Activated T-helper 1 cell treated with anti-CD3 and anti-CD28 coated beads, Interleukin-2, amount 50 U/mL, for 16 hours (primary cell): Measurements from ENCODE around the gene P2RX7.

Source experiments
- DNase-seq, 2 donors: peaks; one replicate each; pipeline ENCODE4 v3.0.0-alpha.2; 2020; ENCODE audit warnings: low read depth in 1 of 2, low spot score in 1 of 2

The P2RX7 gene

DNA sequence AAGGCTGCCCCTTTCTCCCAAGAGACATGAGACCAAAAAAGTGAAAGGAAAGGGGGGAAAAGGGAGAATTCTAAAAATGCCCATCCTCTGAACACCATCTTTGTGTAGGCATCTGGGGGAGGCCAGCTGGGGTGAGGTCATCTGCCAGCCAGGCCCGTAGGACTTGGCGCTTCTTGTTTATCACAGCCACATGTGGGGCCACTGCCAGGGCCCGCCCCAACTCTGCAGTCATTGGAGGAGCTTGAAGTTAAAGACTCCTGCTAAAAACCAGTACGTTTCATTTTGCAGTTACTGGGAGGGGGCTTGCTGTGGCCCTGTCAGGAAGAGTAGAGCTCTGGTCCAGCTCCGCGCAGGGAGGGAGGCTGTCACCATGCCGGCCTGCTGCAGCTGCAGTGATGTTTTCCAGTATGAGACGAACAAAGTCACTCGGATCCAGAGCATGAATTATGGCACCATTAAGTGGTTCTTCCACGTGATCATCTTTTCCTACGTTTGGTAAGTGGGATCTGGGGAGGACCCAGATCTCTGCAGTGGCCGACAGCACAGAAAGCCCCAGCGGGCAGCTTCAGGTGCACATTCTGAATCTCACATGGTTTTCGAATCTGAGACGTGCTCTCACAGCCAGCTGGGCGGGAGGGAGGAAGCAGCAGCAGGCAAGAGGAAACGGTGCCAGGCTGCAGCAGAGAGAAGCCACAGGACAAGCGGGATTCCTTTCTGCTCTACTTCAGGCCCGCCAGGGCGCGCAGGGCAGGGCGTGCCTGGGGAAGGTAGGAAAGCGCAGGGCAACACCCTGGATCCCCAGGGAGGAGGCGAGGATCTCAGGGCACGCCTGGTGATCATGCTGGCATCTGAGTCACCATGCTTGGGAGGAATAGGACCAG is at the start of gene P2RX7:
TSS of gene P2RX7 (plus strand) at position 276 of the 881 bp plus-strand sequence. CDS start at position 371, 95 bp downstream.
- DNase-seq = peak; percentile 7 to 13

DNA sequence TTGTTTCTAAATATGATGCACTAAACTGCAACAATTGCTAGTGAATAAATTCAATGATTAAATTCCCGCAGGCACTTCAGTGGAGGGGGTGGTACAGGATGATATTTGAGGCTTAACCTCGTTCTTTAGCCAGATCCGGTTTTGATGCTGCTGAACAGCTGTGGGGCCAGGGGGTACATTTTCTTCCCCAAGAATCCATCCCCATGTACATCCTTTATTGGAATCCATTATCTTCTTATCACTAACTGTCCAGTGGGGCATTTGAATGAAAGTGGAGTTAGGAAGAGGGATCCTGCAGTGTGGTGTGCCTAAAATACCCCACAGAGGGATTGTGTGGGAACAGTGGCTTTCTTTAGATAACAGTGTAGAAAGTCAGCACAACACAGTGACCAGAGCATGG is 48.4 kb upstream of the P2RX7 start:
- DNase-seq = no peak

DNA sequence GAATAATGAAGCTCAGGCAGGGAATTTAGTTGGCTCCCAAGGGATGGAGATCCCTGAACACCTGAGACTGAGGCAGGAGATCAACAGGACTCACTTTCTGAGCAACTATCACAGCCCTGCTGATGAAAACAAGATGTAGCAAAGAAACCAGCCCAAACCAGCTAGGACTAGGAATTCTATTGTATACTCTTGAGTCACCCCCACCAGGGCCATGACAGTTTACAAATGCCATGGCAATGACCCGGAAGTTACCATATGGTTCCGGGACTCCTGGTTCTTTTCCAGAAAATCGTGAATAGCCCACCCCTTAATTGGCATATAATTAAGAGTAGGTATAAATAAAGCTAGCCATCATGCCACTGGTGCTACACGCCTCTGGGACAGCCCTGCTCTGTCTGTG is 47.6 kb upstream of the P2RX7 start:
- no peak for DNase-seq

DNA sequence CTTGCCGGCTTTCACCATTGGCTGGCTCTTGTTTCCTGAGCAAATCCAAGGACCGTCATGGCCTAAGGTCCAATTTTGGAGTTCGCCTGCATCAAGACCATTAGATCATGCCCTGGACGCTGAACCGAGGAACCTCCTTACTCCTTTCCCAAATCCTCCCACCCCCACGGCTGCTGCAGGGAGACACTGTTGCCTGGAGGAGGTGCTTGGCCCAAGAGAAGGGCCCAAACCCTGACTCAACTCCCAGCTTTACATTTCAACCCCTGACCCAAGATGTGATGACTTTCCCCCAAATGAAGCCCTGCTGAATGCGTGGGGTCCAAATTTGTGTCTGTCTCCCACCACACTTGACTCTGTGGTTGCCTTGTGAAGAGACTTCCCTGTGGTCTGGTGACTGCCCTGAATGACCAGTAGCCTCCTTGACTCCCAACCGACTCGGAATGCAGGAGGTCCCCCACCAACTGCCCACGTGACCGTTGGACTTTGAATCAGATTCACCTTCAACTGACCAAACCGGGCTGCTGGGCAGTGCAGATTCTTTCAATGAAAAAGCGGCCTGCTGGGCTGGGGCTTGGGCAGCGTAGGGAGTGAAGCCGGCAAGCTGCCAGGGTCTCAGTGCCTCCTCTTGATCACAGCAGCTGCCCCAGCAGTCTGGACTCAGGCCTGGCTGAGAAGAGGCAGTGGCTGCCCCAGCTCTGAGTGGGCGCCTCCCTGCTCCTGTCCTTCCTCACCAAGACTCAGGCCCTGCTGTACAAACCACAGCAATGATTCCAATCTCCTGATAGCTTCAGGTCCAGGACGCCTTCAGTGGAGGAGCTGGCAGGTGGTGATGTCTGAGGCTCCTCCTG is 46.9 kb upstream of the P2RX7 start:
- no peak for DNase-seq

DNA sequence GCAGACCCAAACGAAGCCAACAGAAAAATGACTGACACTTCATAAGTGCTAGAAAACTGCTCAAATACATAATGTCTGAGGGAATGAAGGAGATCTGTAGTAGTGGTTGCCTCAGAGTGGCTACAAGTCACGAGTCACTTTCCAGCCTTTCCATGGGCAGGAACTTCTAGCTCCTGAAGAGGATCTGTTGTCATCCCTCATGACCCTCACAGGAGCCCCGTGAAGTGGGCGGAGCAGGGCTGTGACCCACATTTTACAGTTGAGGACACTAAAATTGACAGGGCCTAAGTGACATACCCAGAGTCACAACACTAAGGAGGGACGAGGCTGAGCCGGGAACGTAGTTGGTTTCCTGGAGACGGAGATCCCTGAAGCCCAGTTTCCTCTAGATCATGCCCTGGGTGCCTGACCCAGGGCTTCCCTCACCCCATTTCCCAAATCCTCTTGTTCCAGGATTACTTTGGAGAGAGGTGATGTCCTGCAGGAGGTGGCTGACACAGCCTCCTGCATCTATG is 45.8 kb upstream of the P2RX7 start:
- DNase-seq = no peak

DNA sequence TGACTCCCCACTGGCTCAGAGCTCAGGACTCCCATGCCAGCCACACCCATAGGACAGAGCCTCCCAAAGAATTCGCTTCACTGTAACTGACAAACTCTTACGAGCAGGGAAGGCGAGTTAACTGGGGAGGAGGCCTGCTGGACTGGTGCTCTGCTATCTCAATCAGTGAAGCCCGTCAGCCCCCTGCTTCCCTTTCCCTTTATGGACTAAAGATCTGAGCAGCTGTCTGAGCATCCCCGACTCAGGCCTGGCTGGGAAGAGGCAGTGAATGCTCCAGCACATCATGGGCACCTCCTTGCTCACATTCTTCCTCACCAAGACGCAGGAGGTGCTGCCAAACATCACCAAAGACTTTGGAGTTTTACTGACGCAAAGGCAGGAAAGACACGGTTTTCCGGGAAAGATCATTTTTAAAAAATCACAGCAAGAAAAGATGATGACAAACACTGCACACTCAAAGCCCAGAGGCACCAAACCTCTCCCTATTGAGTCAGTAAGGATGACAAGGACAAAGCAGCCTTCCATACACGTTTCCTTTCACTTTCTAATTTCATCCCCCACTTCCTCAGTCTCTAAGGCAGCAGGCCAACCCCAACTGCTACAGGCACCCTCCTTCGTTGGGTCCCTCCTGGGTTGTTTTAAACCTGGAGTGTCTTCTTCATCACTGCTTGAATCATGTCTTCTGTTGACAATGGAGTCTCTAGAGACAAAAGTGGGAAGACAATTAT is 45.0 kb upstream of the P2RX7 start:
- no peak for DNase-seq

DNA sequence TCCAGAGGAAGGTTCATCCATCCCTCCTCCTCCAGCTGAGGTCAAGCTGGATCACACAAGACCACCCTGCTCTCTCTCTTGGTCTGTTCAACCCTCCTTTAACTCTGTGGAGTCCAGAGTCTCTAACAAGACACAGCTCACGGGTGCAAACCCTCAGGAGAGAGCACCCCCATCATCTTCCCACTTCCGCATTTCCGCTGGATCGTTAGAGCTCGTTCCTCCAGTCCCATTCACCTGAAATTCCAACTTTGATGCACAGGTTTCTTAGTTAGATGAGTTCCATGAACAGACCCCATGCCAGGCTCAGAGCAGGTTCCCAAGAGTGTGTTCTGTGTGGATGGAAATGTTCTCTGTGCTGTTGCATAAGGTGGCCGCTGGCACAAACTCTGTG is 44.5 kb upstream of the P2RX7 start:
- no peak for DNase-seq

DNA sequence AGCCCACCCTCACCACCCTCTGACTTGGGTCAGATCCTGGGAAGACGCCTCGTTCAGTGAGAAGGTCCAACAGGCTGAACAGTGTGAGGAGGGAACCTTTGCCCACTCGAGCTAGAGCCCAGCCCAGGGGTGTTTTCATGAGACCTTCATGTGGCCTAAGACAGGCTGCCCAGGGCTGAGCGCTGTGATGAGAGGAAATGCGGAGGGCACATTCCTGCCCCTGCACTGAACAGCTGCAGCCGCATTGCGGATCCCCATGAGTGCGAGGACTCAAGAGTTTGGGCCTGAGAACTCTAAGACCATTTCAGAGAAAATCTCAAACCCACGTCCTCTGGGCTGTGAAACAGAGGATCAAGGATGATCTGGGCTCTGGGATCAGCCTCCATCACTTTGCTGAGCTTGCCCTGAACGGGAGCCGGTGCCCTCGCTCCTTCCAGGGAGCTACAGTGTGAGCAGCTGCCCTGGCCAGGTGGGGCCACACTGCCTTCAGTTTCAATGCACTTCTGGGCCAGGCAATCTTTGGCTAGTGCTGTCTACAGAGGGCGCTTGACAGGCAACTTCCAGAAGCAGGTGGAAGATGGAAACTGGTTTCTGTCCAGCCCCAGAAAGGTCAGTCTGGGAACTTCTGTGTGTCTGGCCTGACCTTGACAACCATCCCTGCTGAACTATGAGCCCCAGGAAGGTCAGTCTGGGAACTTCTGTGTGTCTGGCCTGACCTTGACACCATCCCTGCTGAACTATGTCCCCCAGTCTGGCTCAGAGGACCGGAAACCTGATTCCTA is 43.5 kb upstream of the P2RX7 start:
- no peak for DNase-seq

DNA sequence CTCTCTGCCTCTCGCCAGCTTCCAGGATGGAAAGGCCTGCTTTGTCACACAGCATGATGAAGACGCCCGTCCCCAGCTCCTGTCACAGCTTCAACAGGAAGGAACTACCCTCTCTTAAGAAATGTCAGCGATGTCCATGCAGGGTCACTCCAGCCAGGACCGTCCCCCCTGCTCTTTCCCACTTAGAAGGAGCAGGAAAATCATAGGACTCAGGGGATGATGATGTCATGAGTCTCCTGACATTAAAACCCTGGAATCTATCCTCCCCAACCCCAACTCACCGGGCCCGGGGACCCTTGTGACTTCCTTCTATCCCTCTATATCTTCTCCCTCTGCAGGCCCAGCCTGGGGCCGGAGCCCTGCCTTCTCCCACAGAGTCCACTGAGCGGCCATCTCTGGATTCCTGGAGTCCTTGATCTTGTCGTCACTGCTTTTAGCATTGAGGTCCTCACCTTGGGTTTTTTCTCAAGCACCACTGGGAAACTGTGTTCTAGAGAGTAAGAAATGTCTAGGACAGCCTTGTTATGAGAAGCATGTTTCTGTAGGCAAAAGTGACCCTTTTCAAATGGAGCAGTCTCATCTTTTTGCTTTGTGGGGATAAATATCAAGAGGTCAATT is 42.8 kb upstream of the P2RX7 start:
- no peak for DNase-seq

DNA sequence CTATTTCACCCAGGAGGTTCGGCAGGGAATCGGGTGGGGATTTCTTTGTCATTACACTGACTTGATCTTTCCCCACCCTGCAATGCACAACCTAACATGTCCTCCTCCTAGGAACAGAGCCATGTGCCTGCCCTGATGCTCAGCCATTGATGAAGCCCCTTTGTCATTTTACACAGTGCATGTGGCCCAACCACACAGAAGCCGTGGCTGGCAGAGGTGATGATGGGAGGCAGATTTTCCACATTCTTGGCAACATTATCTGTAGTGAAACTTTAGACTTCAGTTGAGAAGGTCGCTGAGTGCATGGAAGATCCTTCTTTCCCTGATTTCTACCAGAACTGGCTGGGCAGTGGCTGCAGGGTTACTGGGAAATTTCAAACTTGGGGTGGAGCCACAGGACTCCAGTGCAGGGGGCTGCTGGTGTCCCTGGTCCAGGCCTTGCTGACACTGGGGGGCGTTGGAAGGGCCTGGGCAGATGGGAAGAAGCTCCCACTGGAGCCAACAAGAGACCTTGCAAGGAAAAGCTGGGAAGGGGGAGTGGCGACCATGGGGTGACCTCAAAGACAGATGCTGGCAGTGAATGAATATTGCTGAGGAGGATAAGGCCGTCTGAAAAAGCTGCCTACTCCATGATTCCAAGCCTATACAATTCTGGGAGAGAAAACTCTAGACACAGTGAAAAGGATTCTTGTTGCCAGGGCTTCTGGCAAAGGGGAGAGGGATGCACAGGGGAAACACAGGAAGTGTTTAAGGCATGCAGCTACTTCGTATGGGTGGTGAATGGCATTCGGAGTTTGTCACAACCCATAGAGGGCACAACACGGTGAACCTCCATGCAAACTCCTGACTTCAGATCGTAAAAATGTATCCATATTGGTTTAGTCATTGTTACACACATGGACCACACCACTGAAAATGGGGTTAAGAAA is 41.8 kb upstream of the P2RX7 start:
- DNase-seq = no peak

DNA sequence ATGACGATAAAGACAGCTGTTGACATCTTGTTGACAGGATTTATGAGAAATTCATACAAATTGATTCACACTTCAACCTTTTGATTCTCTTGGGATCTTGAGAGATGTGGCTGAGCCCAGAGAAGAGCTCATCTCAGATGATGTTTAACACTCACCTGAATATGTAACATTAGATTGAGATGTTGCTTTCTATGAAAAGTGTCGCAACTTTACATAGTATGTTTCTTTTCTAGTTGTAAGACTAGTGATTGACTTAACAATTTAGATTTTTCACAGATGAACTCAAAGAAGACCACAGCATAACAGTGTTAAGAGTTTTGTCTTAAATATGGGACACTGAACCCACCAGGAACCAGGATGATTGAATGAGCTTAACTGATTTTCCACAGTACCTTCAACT is 40.6 kb upstream of the P2RX7 start:
- no peak for DNase-seq

DNA sequence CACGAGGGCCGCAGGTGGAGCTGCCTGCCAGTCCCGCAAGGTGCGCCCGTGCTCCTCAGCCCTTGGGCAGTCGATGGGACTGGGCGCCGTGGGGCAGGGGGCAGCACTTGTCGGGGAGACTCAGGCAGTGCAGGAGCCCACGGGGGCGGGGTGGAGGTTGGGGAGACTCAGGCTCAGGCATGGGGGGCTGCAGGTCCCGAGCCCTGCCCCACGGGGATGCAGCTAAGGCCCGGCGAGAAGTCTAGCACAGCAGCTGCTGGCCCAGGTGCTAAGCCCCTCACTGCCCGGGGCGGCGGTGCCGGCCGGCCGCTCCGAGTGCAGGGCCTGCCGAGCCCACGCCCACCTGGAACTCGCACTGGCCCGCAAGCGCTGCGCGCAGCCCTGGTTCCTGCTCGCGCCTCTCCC is 39.2 kb upstream of the P2RX7 start:
- DNase-seq = no peak

DNA sequence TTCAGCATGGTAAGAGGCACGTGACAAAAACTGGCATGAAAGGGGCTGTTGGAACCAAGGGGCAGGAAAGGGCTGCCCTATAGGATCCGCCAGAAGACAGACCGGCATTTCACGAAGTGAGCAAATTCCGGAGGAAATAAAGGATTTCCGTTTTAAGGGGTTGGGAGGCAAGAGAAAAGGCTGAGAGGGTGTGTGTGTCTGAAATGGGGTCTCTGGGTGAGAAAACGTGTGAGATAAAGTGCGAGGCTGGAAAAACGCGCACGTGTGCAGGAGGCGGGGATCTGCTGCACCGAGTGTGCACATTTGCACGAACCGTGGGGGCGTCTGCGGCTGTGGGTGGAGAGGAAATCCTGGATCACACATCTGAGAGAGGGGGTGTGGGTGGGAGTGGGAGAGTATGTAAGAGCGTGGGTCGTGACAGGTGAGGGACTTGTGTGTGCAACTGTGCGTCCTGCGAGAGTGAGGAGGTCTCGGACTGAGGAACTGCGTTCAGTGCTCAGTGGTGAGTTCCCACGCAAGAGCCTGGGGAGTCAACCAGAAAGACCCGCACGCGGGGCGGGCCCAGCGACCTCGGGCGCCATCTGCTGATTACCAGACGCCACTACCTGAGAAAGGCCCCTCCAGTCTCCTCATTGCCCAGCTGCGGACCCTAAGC is 37.0 kb upstream of the P2RX7 start:
- peak; percentile 69 to 73 for DNase-seq

DNA sequence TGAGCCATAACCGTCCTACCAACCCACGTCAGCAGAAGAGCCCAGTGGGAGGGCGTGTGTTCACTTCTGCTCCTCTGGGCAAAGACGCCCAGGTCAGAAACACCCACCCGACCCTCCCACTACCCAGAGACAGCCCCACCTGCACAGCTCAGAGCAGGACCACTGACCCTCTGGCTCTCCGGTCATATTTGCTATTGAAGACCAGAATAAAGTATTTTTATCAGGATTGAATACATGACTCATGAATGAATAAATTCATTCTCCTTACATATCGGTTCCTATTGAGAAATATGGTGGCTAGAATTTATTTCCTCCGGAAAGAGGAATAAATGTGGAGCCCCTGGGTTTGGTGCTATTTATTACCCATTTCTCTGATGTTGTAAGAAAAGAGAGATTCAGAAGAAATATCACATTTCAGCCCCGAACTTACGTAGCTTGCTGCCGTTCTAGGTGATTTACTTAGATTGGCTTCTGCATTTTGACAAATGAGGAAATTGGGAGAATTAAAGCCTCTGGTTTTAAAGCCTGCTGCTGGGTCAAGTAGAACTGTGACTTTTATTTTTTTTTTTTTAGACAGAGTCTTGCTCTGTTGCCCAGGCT is 36.4 kb upstream of the P2RX7 start:
- DNase-seq = no peak

DNA sequence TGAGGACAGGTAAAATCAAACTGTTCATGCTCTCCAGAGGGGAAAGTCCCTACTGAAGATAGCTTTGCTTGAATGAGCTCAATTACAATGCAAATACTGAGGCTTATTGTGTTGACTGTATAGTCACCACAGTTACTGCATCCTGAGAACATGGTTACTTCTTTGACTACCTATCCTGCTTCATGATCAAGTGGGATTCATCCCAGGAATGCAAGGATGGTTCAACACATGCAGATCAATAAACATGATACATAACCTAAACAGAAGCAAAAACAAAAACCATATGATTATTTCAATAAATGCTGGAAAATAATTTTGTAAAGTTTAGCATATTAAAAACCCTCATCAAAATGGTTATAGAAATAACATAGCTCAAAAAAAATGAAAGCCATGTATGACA is 32.9 kb upstream of the P2RX7 start:
- DNase-seq = no peak

DNA sequence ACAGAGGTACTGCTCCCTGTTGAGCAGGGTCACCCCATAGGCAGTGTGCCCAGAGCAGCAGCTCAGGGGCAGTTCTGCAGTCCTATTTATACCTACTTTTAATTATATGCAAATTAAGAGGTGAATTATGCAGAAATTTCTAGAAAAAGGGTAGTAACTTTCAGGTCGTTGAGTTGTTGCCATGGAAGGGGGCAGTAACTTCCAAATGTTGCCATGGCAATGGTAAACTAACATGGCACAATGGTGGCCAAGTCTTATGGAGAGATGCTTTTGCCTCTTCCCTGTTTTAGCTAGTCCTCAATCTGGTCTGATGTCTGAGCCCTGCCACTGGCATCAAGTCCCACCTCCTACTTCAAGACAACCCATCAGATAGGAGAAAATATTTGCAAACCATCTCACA is 30.4 kb upstream of the P2RX7 start:
- no peak for DNase-seq

DNA sequence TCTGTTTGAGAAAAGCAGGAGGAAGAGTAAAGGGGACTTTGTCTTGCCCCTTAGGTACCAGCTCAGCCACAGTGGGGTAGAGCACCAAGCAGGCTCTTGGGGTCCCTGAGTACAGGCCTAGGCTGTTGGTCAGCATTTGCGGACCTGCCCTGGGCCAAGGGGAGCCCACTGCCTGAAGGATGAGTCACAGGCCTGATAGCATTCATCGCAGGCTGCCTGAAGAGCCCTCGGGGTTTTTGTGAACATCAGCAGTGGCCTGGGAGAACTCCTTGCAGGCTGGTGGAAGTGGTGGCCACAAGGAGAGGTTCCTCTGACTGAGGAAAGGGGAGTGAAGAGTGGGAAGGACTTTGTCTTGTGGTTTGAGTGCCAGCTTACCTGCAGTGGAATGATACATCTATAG is 25.0 kb upstream of the P2RX7 start:
- no peak for DNase-seq

DNA sequence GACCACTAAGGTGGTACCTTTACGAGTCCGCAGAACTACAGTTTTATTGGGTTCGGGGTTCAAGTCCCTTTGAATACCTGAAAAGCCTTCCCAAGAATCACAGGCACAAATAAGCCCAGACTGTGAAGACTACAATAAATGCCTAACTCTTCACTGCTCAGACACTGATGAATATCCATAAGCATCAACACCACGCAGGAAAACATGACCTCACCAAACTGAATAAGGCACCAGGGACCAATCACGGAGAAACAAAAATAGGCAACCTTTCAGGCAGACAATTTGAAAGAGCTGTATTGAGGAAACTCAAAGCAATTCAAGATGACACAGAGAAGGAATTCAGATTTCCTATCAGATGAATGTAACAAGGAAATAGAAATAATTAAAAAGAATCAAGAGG is 24.2 kb upstream of the P2RX7 start:
- no peak for DNase-seq
